GM12891 (cell line): Measurements from ENCODE around the gene DCP2.

Experiments
- DNase-seq: peaks from one replicate; pipeline ENCODE4 v3.0.0; 2011; ENCODE audit warnings: low spot score; ENCODE audit not compliant: insufficient read length
- FAIRE-seq: peaks from 2 replicates; lab custom pipeline; 2011; peaks lifted over from hg19 to GRCh38; lab: Jason Lieb, UNC
- PAX5 ChIP-seq: IDR thresholded peaks from 2 replicates; pipeline ENCODE4 v1.6.1; 2011; ENCODE audit warnings: low read length, moderate library complexity, mild to moderate bottlenecking; ENCODE audit not compliant: insufficient read depth, severe bottlenecking
- POLR2A ChIP-seq: IDR thresholded peaks from 2 replicates; pipeline ENCODE4 v1.6.1; 2011; ENCODE audit warnings: low read depth, low read length, control low read depth
- POLR2AphosphoS5 ChIP-seq: IDR thresholded peaks from 2 replicates; pipeline ENCODE4 v1.6.1; 2011; ENCODE audit warnings: low read depth, low read length, control low read depth
- POU2F2 ChIP-seq: IDR thresholded peaks from 2 replicates; pipeline ENCODE4 v1.6.1; 2011; ENCODE audit warnings: low read depth, mild to moderate bottlenecking, control low read depth, low read length, moderate library complexity
- SPI1 ChIP-seq: IDR thresholded peaks from 2 replicates; pipeline ENCODE4 v1.6.1; 2011; ENCODE audit warnings: low read depth, low read length, control low read depth
- TAF1 ChIP-seq: IDR thresholded peaks from 2 replicates; pipeline ENCODE4 v1.6.1; 2011; ENCODE audit warnings: low read depth, low read length, control low read depth

DCP2 gene

DNA sequence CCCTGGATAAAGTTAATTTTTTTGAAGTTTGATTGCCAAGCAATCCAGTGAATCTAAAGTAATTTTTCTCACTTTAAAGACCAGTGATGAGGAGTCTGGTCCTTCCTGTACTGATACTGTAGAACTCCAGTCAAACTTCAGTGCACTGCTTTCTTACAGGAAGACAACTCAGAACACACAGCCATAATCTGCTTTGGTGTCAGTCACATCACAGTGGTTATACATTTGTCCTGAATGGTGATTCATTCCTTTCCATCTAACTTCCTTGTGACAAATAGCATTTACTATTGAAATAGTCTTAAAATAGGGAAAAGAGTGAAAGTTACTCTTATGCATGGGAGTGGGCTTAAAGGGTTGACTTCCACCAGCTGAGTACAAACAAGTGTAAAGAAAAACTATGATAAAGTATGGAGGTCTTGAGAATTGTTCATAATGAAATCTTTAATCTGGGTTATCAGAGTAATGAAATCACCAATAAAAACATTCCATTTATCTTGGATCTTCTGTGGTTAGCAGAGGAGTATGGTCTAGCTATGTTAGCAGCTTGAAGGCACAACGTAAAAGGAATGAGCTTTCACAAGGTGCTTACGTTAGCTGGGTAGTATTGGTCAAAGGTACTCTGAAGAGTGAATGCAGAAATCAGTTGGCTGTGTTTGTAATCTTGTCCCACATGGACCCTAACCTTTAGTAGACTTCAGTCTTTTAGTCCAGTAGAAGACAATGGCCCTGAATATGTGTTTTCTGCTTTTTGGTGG, 41.5 kb downstream of the DCP2 start:
- FAIRE-seq (peak; percentile 23), DNase-seq (no peak)
- TF ChIP-seq SPI1, result no peak

DNA sequence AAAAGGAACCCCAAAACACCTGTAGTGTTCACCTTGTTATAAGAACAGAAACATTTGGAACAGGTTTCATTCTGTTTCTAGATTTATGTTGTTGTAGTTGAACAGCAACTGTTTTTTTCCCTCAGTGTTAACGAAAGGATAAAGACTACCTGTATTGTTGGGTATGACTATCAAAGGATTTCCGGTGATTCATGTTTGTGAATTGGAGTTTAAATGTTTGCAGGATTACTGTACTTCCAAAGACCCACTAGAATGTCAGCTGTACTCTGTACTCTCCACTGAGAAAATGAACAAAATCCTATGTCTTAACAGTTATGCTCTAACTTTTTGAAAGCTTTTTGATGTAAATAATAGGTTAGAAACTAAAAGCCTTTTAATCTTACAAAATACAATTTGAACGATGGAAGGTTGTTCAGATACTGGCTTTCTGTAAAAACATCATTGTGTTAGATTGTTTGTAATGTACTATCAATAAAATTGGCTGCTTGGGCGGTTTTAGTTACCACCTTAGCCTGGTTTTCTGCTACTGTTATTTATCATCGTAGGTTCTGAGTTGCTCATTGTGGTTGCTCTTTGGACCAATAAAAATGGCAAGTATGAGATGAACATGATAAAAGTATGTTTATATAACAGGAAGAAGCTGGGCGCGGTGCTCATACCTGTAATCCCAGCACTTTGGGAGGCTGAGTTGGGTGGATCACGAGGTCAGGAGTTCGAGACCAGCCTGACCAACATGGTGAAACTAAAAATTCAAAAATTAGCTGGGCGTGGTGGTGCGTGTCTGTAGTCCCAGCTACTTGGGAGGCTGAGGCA, 44.1 kb downstream of the DCP2 start:
- no peak for FAIRE-seq
- TF ChIP-seq POLR2AphosphoS5, result no peak
- TF ChIP-seq TAF1, result no peak
- no peak for TF ChIP-seq SPI1
- no peak for TF ChIP-seq POU2F2
- TF ChIP-seq PAX5, result no peak
- no peak for TF ChIP-seq POLR2A
- no peak for DNase-seq

DNA sequence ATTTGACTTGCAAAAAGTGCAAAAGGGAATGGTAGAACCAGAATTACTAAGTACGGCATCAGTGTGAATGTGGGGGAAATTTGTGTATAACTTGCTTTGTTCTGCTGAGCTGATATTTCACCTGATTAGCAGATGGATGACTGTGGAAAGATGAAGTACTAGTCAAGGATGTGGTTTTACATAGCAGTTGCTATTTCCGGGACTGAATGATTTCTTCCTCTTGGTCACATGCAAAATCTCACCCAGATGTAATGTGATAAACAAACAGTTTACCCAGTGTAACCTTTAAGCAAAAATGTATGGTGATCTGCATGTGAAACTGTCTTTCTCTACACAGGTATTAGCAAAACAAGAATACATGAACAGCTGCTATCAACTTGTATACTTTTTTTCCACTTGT, 46.1 kb downstream of the DCP2 start:
- DNase-seq (no peak), FAIRE-seq (peak; percentile 90)
- TF ChIP-seq POU2F2, result no peak
- TF ChIP-seq POLR2AphosphoS5, result no peak
- TF ChIP-seq TAF1, result no peak
- no peak for TF ChIP-seq SPI1
- TF ChIP-seq PAX5, result no peak
- no peak for TF ChIP-seq POLR2A

DNA sequence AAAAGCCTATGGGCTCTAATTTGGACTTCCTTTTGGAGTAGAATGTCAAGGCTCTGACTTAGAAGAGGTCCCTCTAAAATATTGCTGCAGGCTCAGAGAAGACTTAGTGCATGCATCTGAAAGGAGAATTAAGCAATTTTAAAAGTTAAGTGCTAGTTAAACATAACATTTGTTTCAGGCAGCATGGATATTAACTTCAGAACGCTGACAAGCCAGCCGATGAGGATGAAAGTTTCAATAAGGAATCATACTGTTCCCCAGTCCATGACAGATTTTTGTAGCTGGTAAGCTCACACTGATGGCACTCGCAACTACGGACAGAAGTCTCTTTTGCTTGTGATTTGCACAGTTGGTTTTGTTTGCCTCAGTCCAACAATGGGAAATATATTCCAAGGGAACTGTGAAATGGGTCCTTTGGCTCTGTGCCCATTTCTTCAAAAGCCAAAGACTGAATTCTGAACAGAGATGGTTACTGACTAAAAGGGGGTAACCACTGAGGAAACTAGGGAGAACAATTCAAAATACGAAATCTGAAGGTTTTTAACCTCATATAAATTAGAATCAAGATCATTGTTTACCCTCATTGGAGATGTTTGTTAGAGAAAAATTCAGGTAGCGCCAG, 47.6 kb downstream of the DCP2 start:
- TF ChIP-seq TAF1, result no peak
- no peak for TF ChIP-seq POLR2A
- no peak for TF ChIP-seq PAX5
- TF ChIP-seq POU2F2, result no peak
- no peak for TF ChIP-seq POLR2AphosphoS5
- TF ChIP-seq SPI1, result no peak
- no peak for FAIRE-seq
- DNase-seq, result no peak

DNA sequence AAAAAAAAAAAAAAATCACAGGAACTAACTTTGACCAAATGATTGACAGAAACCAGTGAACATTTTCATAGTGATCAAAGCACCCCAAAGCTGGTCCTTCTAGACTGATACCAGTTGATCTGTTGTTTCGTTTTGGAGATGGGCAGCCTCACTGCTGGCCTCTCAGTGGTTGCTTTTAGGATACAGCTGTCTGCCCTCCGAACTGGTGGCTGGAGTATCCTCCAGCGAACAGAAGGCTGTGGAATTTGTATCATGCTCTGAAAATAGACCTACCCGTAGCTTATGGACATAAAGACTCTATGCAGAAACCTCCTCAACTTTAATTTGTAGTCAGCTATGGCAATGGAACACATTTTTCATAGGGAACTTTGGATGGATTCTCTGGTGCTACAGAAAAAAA, 49.0 kb downstream of the DCP2 start:
- DNase-seq, result no peak
- no peak for TF ChIP-seq POLR2A
- TF ChIP-seq POU2F2, result no peak
- no peak for TF ChIP-seq POLR2AphosphoS5
- TF ChIP-seq TAF1, result no peak
- no peak for TF ChIP-seq PAX5
- TF ChIP-seq SPI1, result no peak
- FAIRE-seq, result no peak

DNA sequence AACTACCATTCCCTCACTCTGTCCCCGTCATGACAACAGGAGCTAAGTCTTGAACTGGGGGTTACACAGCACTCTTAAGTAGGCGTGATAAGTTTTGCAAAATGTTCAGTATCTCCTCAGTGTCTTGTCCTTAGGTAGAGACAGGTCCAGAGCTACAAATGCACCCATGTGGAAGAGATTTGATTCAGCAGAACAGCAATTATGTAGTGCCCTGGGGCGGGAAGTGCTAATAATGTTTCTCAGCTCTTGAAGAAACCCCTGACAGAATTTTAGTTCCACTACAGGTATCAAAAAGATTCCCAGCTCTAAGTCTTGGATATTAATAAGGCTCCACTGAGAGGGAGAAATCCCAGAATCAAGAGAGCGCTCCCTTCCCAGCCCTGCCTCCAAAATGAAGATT, 49.6 kb downstream of the DCP2 start:
- DNase-seq (no peak), FAIRE-seq (no peak)
- TF ChIP-seq POLR2A (no peak), POLR2AphosphoS5 (no peak), TAF1 (no peak), PAX5 (no peak), SPI1 (no peak), POU2F2 (no peak)

GRCh38 chr5:113027015-113027414, 50.4 kb downstream of the DCP2 start:
- DNase-seq, result no peak
- TF ChIP-seq PAX5 (no peak), SPI1 (no peak), POLR2A (no peak), TAF1 (no peak), POU2F2 (no peak), POLR2AphosphoS5 (no peak)
- FAIRE-seq, result no peak

GRCh38 chr5:113027431-113027830, 50.8 kb downstream of the DCP2 start:
- DNase-seq, result no peak
- TF ChIP-seq PAX5, result no peak
- no peak for FAIRE-seq

DNA sequence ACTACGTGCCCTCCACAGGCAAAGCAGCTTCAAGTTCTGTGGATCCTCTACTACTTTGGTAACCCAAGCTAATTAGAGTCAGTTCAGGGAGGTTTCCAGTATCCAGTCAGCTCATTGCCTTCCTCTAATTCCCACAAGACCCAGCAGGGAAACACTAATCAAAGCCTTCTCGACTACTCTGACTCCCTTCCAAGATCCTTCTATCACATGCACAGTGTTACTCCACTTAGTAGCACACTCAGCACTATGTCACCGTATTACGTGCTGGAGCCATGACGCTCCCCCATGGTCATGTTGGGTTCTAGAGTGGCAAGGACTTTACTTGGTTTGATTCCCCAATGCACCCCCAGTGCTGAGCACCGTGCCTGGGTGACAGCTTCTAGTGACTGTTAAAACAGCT, 53.0 kb downstream of the DCP2 start:
- FAIRE-seq (no peak), DNase-seq (no peak)
- TF ChIP-seq POLR2AphosphoS5, result no peak
- no peak for TF ChIP-seq TAF1
- TF ChIP-seq PAX5, result no peak
- TF ChIP-seq POLR2A, result no peak
- no peak for TF ChIP-seq SPI1

DNA sequence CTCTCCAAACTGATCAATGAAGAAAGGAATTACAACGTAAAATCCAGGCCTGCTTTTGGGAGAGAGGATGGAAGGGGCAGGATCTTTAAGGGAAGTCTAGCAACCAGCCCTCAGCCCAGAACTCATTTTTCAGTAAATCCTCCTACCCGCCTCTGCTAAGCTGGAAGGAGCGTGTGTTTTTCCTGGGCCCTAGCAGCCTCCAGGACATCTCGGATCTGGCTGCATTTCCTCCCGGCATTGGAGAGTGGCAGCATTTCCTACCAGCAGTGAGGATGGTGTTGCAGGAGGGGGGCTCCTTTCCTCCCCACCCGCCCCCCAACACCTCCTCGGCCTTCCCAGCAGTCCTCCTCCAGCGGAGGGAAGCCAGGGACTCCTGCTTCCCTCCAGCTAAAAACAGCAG, 54.5 kb downstream of the DCP2 start:
- DNase-seq, result no peak
- no peak for TF ChIP-seq POU2F2
- no peak for TF ChIP-seq SPI1
- no peak for TF ChIP-seq POLR2A
- no peak for TF ChIP-seq POLR2AphosphoS5
- no peak for TF ChIP-seq TAF1
- TF ChIP-seq PAX5, result no peak
- FAIRE-seq, result no peak
